ENCODE data around the gene HMGB4. TPM values are rescaled to one million over a fixed set of nuclear protein-coding genes. Genes with fewer than 3 reads are reported as not detected.

HMGB4 gene
- total RNA-seq, 2 experiments from 2014 or later, result not detected

DNA sequence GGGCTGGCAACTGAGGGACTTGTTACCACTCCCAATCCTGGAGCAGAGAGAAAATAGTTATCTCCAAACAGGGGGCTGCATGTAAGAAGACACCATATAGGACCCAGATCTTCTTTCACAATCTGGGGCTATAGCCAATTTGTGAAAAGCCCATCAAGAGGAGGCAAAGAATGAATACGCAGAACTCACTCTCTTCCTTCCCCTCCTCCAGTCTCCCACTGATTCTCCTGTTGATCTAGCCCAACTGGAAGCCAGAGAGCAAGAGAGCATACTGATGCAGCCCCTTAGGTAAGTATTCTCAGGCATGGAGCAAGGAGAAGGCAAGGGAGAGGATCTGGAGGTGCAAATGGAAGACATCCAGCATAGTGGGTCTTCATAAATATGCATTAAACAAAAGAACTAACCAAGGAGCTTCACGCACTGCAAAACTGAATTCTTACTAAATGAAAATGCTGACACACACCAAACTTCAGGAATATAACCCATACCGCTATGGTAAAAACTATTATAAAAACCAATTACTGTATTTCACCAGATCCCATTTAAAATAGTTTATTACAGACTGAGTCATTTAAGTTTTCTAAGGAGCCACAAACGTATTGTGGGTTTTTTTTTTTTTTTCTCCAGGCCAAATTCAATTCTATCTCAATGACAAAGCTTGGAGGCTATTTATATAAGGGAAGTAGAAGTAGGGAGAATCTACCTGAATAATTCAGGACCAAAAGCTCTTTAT lies 15.5 kb upstream of the HMGB4 start:
- no peaks in the 10 kb centered on the region for H3K36me3 ChIP-seq (ENCODE audit: insufficient read depth, low read length)
- peaks cover 0 to 2% of the 10 kb centered on the region in 2 experiments for H3K27me3 ChIP-seq (ENCODE audit: control insufficient read depth in 1 of 2, insufficient read depth in 2 of 2, low read length in 2 of 2)
- ChIA-PET CTCF (no interaction called here), POLR2A (no interaction called here)
- H3K27ac ChIP-seq (ENCODE audit: low read depth in 1 of 2, low read length in 2 of 2), result no peak overlapping the region
- H3K4me1 ChIP-seq (ENCODE audit: insufficient read depth, low read length), result no peaks in the 10 kb centered on the region
- TF ChIP-seq, protein P1, sequence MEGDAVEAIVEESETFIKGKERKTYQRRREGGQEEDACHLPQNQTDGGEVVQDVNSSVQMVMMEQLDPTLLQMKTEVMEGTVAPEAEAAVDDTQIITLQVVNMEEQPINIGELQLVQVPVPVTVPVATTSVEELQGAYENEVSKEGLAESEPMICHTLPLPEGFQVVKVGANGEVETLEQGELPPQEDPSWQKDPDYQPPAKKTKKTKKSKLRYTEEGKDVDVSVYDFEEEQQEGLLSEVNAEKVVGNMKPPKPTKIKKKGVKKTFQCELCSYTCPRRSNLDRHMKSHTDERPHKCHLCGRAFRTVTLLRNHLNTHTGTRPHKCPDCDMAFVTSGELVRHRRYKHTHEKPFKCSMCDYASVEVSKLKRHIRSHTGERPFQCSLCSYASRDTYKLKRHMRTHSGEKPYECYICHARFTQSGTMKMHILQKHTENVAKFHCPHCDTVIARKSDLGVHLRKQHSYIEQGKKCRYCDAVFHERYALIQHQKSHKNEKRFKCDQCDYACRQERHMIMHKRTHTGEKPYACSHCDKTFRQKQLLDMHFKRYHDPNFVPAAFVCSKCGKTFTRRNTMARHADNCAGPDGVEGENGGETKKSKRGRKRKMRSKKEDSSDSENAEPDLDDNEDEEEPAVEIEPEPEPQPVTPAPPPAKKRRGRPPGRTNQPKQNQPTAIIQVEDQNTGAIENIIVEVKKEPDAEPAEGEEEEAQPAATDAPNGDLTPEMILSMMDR (IDR thresholded peaks at IDR 0.05), result no peak
- H3K27ac Mint-ChIP-seq, result no peak overlapping the region
- no peaks in the 10 kb centered on the region for H3K36me3 Mint-ChIP-seq (ENCODE audit: low read depth)
- intact Hi-C loops (cut with DNase I, micrococcal nuclease), result no loop called here
- no peak overlapping the region for H3K4me3 Mint-ChIP-seq
- H3K9me3 ChIP-seq (ENCODE audit: control insufficient read depth in 1 of 2, insufficient read depth in 1 of 2, low read length in 2 of 2), result no peaks in the 10 kb centered on the region
- H3K27me3 Mint-ChIP-seq, result peaks cover 24% of the 10 kb centered on the region
- no peaks in the 10 kb centered on the region for H3K9me3 Mint-ChIP-seq
- no peaks in the 10 kb centered on the region for H3K4me1 Mint-ChIP-seq (ENCODE audit: low read depth)
- no peak for DNase-seq
- ATAC-seq (ENCODE audit: poor library complexity), result no peak
- no peak overlapping the region for H3K4me3 ChIP-seq (ENCODE audit: low read length)

DNA sequence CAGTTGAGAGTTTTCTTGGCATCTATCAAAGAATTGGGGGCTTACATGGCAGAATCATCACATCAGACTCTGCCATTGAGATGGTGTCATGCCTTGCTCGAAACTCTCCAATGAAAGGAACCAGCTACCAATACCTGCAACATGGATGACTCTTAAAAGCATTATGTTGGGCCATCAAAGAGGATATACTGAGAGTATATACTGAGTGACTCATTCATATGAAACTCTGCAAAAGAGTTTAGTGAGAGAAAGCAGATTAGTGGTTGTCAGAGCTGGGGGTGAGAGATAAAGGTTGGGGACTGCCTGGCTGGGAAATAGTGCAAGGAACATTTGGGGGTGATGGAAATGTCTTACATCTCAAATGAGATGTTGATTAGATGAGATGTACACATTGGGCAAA lies 14.7 kb upstream of the HMGB4 start:
- ATAC-seq (ENCODE audit: poor library complexity) (no peak), DNase-seq (no peak)
- intact Hi-C loops (cut with DNase I, micrococcal nuclease), result no loop called here
- Mint-ChIP-seq H3K4me3 (no peak overlapping the region), H3K36me3 (ENCODE audit: low read depth) (no peaks in the 10 kb centered on the region), H3K27ac (no peak overlapping the region), H3K9me3 (no peaks in the 10 kb centered on the region), H3K4me1 (ENCODE audit: low read depth) (no peaks in the 10 kb centered on the region), H3K27me3 (peaks cover 32% of the 10 kb centered on the region)
- Histone ChIP-seq H3K4me1 (ENCODE audit: insufficient read depth, low read length) (no peaks in the 10 kb centered on the region), H3K27ac (ENCODE audit: low read depth in 1 of 2, low read length in 2 of 2) (no peak overlapping the region), H3K36me3 (ENCODE audit: insufficient read depth, low read length) (no peaks in the 10 kb centered on the region), H3K9me3 (ENCODE audit: control insufficient read depth in 1 of 2, insufficient read depth in 1 of 2, low read length in 2 of 2) (no peaks in the 10 kb centered on the region), H3K27me3 (ENCODE audit: control insufficient read depth in 1 of 2, insufficient read depth in 2 of 2, low read length in 2 of 2) (peaks cover 3 to 6% of the 10 kb centered on the region in 2 experiments), H3K4me3 (ENCODE audit: low read length) (no peak overlapping the region)
- POLR2A ChIA-PET, result no interaction called here
- CTCF ChIA-PET, result no interaction called here
- TF ChIP-seq, protein P1 (IDR thresholded peaks at IDR 0.05), result no peak

DNA sequence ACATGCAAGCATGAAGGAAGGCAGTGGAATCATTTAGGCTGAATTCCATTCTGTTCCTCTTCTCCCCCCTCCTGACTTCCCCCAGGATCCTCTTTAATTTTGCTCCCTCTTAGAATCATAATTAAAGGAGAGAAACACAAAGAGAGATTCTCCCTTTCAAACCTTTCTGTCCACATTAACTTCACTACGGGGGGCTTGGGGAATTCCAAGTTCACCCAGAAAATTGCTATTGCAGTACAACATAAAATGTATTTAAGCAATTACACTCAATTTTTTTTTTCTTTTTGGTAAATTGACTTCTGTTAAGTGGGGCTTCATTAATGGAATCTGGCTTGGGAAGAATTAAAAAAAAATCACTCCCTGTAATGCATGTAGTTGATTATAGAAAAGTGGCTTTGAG lies 13.4 kb upstream of the HMGB4 start:
- no peak for DNase-seq
- Mint-ChIP-seq H3K4me3 (no peak overlapping the region), H3K27ac (no peak overlapping the region), H3K27me3 (peaks cover 36% of the 10 kb centered on the region), H3K9me3 (no peaks in the 10 kb centered on the region), H3K4me1 (ENCODE audit: low read depth) (no peaks in the 10 kb centered on the region), H3K36me3 (ENCODE audit: low read depth) (no peaks in the 10 kb centered on the region)
- intact Hi-C loops (cut with DNase I, micrococcal nuclease), result no loop called here
- H3K9me3 ChIP-seq (ENCODE audit: control insufficient read depth in 1 of 2, insufficient read depth in 1 of 2, low read length in 2 of 2), result no peaks in the 10 kb centered on the region
- H3K27ac ChIP-seq (ENCODE audit: low read depth in 1 of 2, low read length in 2 of 2), result no peak overlapping the region
- CTCF ChIA-PET, result no interaction called here
- POLR2A ChIA-PET, result no interaction called here
- H3K36me3 ChIP-seq (ENCODE audit: insufficient read depth, low read length), result no peaks in the 10 kb centered on the region
- no peaks in the 10 kb centered on the region for H3K4me1 ChIP-seq (ENCODE audit: insufficient read depth, low read length)
- TF ChIP-seq, protein P1 (IDR thresholded peaks at IDR 0.05), result no peak
- H3K27me3 ChIP-seq (ENCODE audit: control insufficient read depth in 1 of 2, insufficient read depth in 2 of 2, low read length in 2 of 2), result peaks cover 4 to 6% of the 10 kb centered on the region in 2 experiments
- no peak for ATAC-seq (ENCODE audit: poor library complexity)
- H3K4me3 ChIP-seq (ENCODE audit: low read length), result no peak overlapping the region

Data from CD4-positive, alpha-beta T cell (primary cell).